K562 (cell line): ENCODE results near the gene MBD6. TPM values are rescaled to one million over a fixed set of nuclear protein-coding genes. Genes with fewer than 3 reads are reported as not detected.

Source experiments
- ARNT ChIP-seq, 2 experiments: fragments of 450-650 bp; IDR thresholded peaks; 2 replicates each; pipeline ENCODE4 v1.6.1; 2016; ENCODE audit warnings: mild to moderate bottlenecking in 1 of 2
- CREB5 ChIP-seq: fragments of 250-450 bp; sonication (Bioruptor Pico); IDR thresholded peaks from 2 replicates; pipeline ENCODE4 v1.5.0; 2020; ENCODE audit warnings: mild to moderate bottlenecking
- HNRNPLL ChIP-seq: fragments of 200-400 bp; formaldehyde crosslinking; IDR thresholded peaks from 2 replicates; pipeline ENCODE4 v1.6.1; 2017; ENCODE audit warnings: low read length, low read depth, mild to moderate bottlenecking; ENCODE audit not compliant: poor library complexity, severe bottlenecking
- KDM2B ChIP-seq: fragments of 250-450 bp; sonication (Bioruptor Pico); IDR thresholded peaks from 2 replicates; pipeline ENCODE4 v1.8.0; 2021; ENCODE audit warnings: mild to moderate bottlenecking, moderate library complexity
- MYC ChIP-seq, 2 experiments: fragments of 250-450 bp in 1 of 2; sonication (Bioruptor Pico) in 1 of 2; IDR thresholded peaks; 2 replicates each; pipeline versions ENCODE4 v1.5.1 to v1.6.1; 2012 to 2021; ENCODE audit warnings: low read depth in 2 of 2, borderline replicate concordance in 1 of 2, improper control_type of control experiment in 1 of 2, low read length in 1 of 2, mild to moderate bottlenecking in 1 of 2, moderate library complexity in 1 of 2
- NONO ChIP-seq, 2 experiments: fragments of 200-400 bp in 1 of 2; fragments of 450-650 bp in 1 of 2; formaldehyde crosslinking in 1 of 2; IDR thresholded peaks; 2 replicates each; pipeline ENCODE4 v1.6.1; 2017; ENCODE audit warnings: low read depth in 2 of 2, mild to moderate bottlenecking in 2 of 2, moderate library complexity in 2 of 2, low read length in 1 of 2
- PCBP1 ChIP-seq: fragments of 200-400 bp; formaldehyde crosslinking; IDR thresholded peaks from 2 replicates; pipeline ENCODE4 v1.6.1; 2018; ENCODE audit warnings: mild to moderate bottlenecking, low read depth, low read length; ENCODE audit not compliant: poor library complexity, severe bottlenecking
- TCF7L2 ChIP-seq: fragments of 150-350 bp; IDR thresholded peaks from 2 replicates; pipeline ENCODE4 v1.6.1; 2016; ENCODE audit warnings: low read depth, mild to moderate bottlenecking, low read length, moderate library complexity
- ZBTB1 ChIP-seq: sonication (generic); formaldehyde crosslinking; IDR thresholded peaks from 2 replicates; pipeline ENCODE4 v1.8.1; 2023; ENCODE audit warnings: missing genetic modification reagents, low read depth, mild to moderate bottlenecking, borderline replicate concordance
- ZBTB40 ChIP-seq, 2 experiments: fragments of 450-650 bp in 1 of 2; sonication (generic) in 1 of 2; formaldehyde crosslinking in 1 of 2; IDR thresholded peaks; 2 replicates each; pipeline versions ENCODE4 v1.7.1 to v1.9.0; 2016 to 2022; ENCODE audit warnings: inconsistent platforms in 1 of 2, mild to moderate bottlenecking in 1 of 2, missing genetic modification reagents in 1 of 2
- ZNF197 ChIP-seq: fragments of 200-800 bp; sonication (Bioruptor generic); IDR thresholded peaks from 2 replicates; pipeline ENCODE4 v1.6.1; 2016; ENCODE audit warnings: low read depth, missing genetic modification characterization, missing compliant biosample characterization
- polyA plus RNA-seq, 8 experiments: library from polyadenylated mRNA; depleted of rRNA in 4 of 8; stranded (reverse) in 5 of 8; unstranded in 3 of 8; fragments of >200 nt; fragmentation: Nextera tagmentation in 2 of 8; fragmentation: Illumina TruSeq in 1 of 8; extraction: Ambion mirVana in 2 of 8; extraction: Trizol in 1 of 8; gene quantifications; 2 replicates each; pipeline versions ENCODE4 v1.2.1 to v1.2.3, GENCODE V29; 2011 to 2014; ENCODE audit warnings: inconsistent platforms in 1 of 8, missing spikeins in 1 of 8
- total RNA-seq, 7 experiments: library from RNA; depleted of rRNA in 6 of 7; stranded (reverse); fragments of >200 nt in 6 of 7; fragmentation: Illumina TruSeq in 2 of 7; extraction: Trizol in 2 of 7; gene quantifications; 2 replicates each; pipeline versions ENCODE4 v1.2.1 to v1.2.3, GENCODE V29; 2011 to 2021; ENCODE audit warnings: low replicate concordance in 1 of 7
- TF ChIP-seq, protein P1 (sequence below): fragments of 450-650 bp; IDR thresholded peaks from 2 replicates; pipeline ENCODE4 v1.6.1; 2017; ENCODE audit warnings: mild to moderate bottlenecking, moderate library complexity

Gene MBD6
- total and polyA plus RNA-seq, 9 of the 15 experiments (the other 6 are each of a cell fraction or from before 2014, with no cell fraction given) = 2.0 to 54.8 (median 3.8) TPM

DNA sequence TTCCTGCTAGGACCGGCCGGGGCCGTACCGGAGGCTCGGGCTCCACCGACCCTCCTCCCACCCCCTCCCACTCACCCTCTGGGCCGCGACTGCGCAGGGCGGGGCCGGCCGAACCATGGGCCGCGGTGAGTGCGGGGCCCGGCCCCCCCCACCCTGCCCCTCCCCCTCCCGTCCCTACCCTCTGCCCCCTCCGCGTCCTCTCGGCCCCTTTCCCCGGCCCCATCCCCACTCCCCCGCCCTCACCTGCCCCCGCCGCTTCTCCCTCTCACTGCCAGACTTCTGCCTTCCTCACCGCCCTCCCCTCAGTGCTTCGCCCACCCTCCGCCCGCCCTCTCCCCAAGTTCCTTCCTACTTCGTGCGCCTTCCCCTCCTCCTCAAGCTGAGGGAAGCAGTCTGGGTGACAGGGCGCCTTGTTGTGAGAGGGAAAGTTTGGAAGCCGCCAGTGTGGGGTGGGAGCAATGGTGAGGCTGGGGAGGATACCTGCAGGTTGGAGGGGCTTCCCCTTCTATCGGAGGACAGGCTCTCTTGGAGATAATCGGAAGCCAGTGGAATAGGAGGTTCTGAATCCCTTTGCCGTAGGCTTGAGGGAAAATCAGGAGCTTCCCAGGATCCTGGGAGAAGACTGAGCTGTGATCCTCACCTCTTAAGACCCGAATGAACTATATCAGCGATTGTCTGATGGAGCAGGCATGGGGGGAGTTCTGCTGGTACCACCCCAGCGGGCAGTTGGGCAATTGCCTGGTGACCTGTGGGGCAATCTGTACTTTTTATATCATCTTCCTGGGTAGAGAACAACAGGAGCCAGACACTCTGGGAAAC lies 472 bp downstream of the MBD6 start (continued):
- 0 out of 2 replicates have a peak, but pooled peaks have one; percentile 37 for TF ChIP-seq ZBTB40 (IDR thresholded peaks at IDR 0.05)
- no peak for TF ChIP-seq ZBTB40 (CRISPR knock-in tag; IDR thresholded peaks at IDR 0.05)
- TF ChIP-seq TCF7L2 = no peak
- TF ChIP-seq MYC (IDR thresholded peaks at IDR 0.05; ENCODE audit: low read depth, low read length) = 0 out of 2 replicates have a peak, but pooled peaks have one; percentile 13
- no peak for TF ChIP-seq MYC (CRISPR knock-in tag; IDR thresholded peaks at IDR 0.05; ENCODE audit: borderline replicate concordance, low read depth)
- TF ChIP-seq PCBP1 = peak; percentile 97
- no peak; the same call in 1 of the 2 replicates for TF ChIP-seq ZBTB1
- no peak for TF ChIP-seq CREB5
- TF ChIP-seq NONO (IDR thresholded peaks at IDR 0.05; ENCODE audit: low read depth in 2 of 2, low read length in 1 of 2) = 0 out of 4 replicates have a peak, but pooled peaks of 1 of the 2 experiments have one; percentile 7
- no peak for TF ChIP-seq KDM2B
- TF ChIP-seq ZNF197 (CRISPR knock-in tag) = no peak
- 0 out of 4 replicates have a peak, but pooled peaks of 1 of the 2 experiments have one; percentile 36 for TF ChIP-seq ARNT (IDR thresholded peaks at IDR 0.05)
- TF ChIP-seq, protein P1, sequence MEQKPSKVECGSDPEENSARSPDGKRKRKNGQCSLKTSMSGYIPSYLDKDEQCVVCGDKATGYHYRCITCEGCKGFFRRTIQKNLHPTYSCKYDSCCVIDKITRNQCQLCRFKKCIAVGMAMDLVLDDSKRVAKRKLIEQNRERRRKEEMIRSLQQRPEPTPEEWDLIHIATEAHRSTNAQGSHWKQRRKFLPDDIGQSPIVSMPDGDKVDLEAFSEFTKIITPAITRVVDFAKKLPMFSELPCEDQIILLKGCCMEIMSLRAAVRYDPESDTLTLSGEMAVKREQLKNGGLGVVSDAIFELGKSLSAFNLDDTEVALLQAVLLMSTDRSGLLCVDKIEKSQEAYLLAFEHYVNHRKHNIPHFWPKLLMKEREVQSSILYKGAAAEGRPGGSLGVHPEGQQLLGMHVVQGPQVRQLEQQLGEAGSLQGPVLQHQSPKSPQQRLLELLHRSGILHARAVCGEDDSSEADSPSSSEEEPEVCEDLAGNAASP = no peak
- TF ChIP-seq HNRNPLL = no peak
